Hindlimb muscle (tissue), 1 donor: ENCODE data around the gene MLX. TPM values are rescaled to one million over a fixed set of nuclear protein-coding genes. Genes with fewer than 3 reads are reported as not detected.
"Not testable (repeated sequence)": the region's sequence is repeated elsewhere in the genome, so short reads cannot be mapped to it uniquely, and the experiment has no call there.

Experiments used
- DNase-seq: peaks from one replicate; pipeline ENCODE4 v3.0.0-alpha.2; 2013
- polyA plus RNA-seq: library from polyadenylated mRNA; unstranded; fragments of 120-200 nt; gene quantifications from one replicate; pipeline ENCODE4 v1.2.1, GENCODE V29; 2013; ENCODE audit not compliant: insufficient read length

MLX gene
- polyA plus RNA-seq, 1 donor, result 35.2 TPM

GRCh38 chr17:42536372-42537155 lies 30.3 kb upstream of the MLX start:
- peak; percentile 83 for DNase-seq

- no peak for DNase-seq
These were observed 29.6 kb upstream of the MLX start for GRCh38 chr17:42537156-42537805.

- no peak for DNase-seq
These were observed 29.0 kb upstream of the MLX start for GRCh38 chr17:42537826-42538451.

GRCh38 chr17:42538482-42538881 lies 28.4 kb upstream of the MLX start:
- no peak for DNase-seq

- DNase-seq, result not testable (repeated sequence)
These were observed 26.3 kb upstream of the MLX start for GRCh38 chr17:42540558-42540957.

- no peak for DNase-seq
These were observed 25.7 kb upstream of the MLX start for GRCh38 chr17:42541041-42541833.

- DNase-seq, result peak; percentile 43
These were observed 23.5 kb upstream of the MLX start for GRCh38 chr17:42543190-42544079.

GRCh38 chr17:42544874-42545283 lies 22.0 kb upstream of the MLX start:
- no peak for DNase-seq

- not testable (repeated sequence) for DNase-seq
These were observed 21.0 kb upstream of the MLX start for GRCh38 chr17:42545755-42546505.

- no peak for DNase-seq
These were observed 19.9 kb upstream of the MLX start for GRCh38 chr17:42547001-42547461.

GRCh38 chr17:42547698-42548069 lies 19.2 kb upstream of the MLX start:
- no peak for DNase-seq

GRCh38 chr17:42548070-42548837 lies 18.6 kb upstream of the MLX start:
- peak; percentile 54 for DNase-seq

GRCh38 chr17:42548993-42549755 lies 17.7 kb upstream of the MLX start:
- DNase-seq, result no peak

GRCh38 chr17:42552736-42553135 lies 14.2 kb upstream of the MLX start, which contains the start of gene HSD17B1:
TSS of gene HSD17B1 (plus strand) at chr17:42552923. CDS start at chr17:42552934, 11 bp downstream.
- DNase-seq, result not testable (repeated sequence)

GRCh38 chr17:42553161-42553818 lies 13.6 kb upstream of the MLX start:
- DNase-seq, result no peak

- DNase-seq, result no peak
These were observed 13.0 kb upstream of the MLX start for GRCh38 chr17:42553866-42554249.

- peak; percentile 91 for DNase-seq
These were observed 12.4 kb upstream of the MLX start for GRCh38 chr17:42554250-42555121.
